Right forelimb (tissue), 1 donor: ENCODE data around the gene ETFB.
"Not testable (repeated sequence)": the region's sequence is repeated elsewhere in the genome, so short reads cannot be mapped to it uniquely, and the experiment has no call there.

Experiments used
- DNase-seq: peaks from one replicate; pipeline ENCODE4 v3.0.0-alpha.2; 2018

ETFB gene

GRCh38 chr19:51365965-51366388 is at the start of gene ETFB:
TSS of gene ETFB (minus strand) at chr19:51366388. CDS start at chr19:51366326, 62 bp downstream.
- DNase-seq = no peak

GRCh38 chr19:51415187-51415586 is 49.0 kb upstream of the ETFB start:
- no peak for DNase-seq

GRCh38 chr19:51410950-51411748 is 45.0 kb upstream of the ETFB start:
- no peak for DNase-seq

GRCh38 chr19:51407511-51408131 is 41.4 kb upstream of the ETFB start:
- no peak for DNase-seq

- no peak for DNase-seq
Measured at GRCh38 chr19:51402117-51402516, 35.9 kb upstream of the ETFB start.

GRCh38 chr19:51399936-51400335 is 33.7 kb upstream of the ETFB start:
- not testable (repeated sequence) for DNase-seq

GRCh38 chr19:51399231-51399630 is 33.0 kb upstream of the ETFB start:
- no peak for DNase-seq

- DNase-seq = no peak
Measured at GRCh38 chr19:51398096-51398704, 32.0 kb upstream of the ETFB start.

- DNase-seq = not testable (repeated sequence)
Measured at GRCh38 chr19:51397453-51397852, 31.3 kb upstream of the ETFB start.

GRCh38 chr19:51396175-51396574 is 30.0 kb upstream of the ETFB start:
- DNase-seq = no peak

GRCh38 chr19:51394050-51394836 is 28.1 kb upstream of the ETFB start:
- peak; percentile 90 for DNase-seq

- no peak for DNase-seq
Measured at GRCh38 chr19:51392701-51393100, 26.5 kb upstream of the ETFB start.

GRCh38 chr19:51391073-51391611 is 25.0 kb upstream of the ETFB start:
- DNase-seq = no peak

GRCh38 chr19:51389143-51389542 is 23.0 kb upstream of the ETFB start:
- DNase-seq = no peak

GRCh38 chr19:51387924-51388389 is 21.8 kb upstream of the ETFB start, which contains the start of gene LIM2:
TSS of gene LIM2 (minus strand) at chr19:51387974. CDS start at chr19:51387443, 531 bp downstream.
- DNase-seq = no peak

GRCh38 chr19:51386882-51387520 is 20.8 kb upstream of the ETFB start:
- DNase-seq = no peak

GRCh38 chr19:51382004-51382403 is 15.8 kb upstream of the ETFB start:
- no peak for DNase-seq

GRCh38 chr19:51380379-51380778 is 14.2 kb upstream of the ETFB start:
- no peak for DNase-seq

GRCh38 chr19:51377422-51377821 is 11.2 kb upstream of the ETFB start:
- DNase-seq = no peak

- peak; percentile 7 for DNase-seq
Measured at GRCh38 chr19:51375504-51376221, 9.5 kb upstream of the ETFB start.
